Medulla oblongata (tissue), 1 donor: Measurements from ENCODE around the gene PRR36.
"Not testable (repeated sequence)": the region's sequence is repeated elsewhere in the genome, so short reads cannot be mapped to it uniquely, and the experiment has no call there.

ENCODE experiments used
- DNase-seq: peaks from one replicate; pipeline ENCODE4 v3.0.0-alpha.2; 2015; ENCODE audit errors: extremely low spot score

Gene PRR36

GRCh38 chr19:7899751-7900378 is 25.7 kb upstream of the PRR36 start:
- DNase-seq: no peak

- no peak for DNase-seq
Measured at GRCh38 chr19:7898967-7899366, 24.8 kb upstream of the PRR36 start.

GRCh38 chr19:7897292-7897691 is 23.1 kb upstream of the PRR36 start:
- no peak for DNase-seq

GRCh38 chr19:7895565-7895964 is 21.4 kb upstream of the PRR36 start:
- no peak for DNase-seq

GRCh38 chr19:7894612-7895309 is 20.6 kb upstream of the PRR36 start:
- DNase-seq: no peak

GRCh38 chr19:7893362-7894101 is 19.3 kb upstream of the PRR36 start:
- not testable (repeated sequence) for DNase-seq

- DNase-seq: no peak
Measured at GRCh38 chr19:7888826-7889217, 14.6 kb upstream of the PRR36 start.

- no peak for DNase-seq
Measured at GRCh38 chr19:7888145-7888825, 14.1 kb upstream of the PRR36 start, which contains the start of gene LRRC8E. Gene LRRC8E, plus strand, starts transcription at chr19:7888510. Its CDS starts 7,094 bp downstream, at chr19:7895604.

- DNase-seq: no peak
Measured at GRCh38 chr19:7887408-7888144, 13.4 kb upstream of the PRR36 start.

GRCh38 chr19:7885818-7886217 is 11.6 kb upstream of the PRR36 start:
- DNase-seq: no peak

- no peak for DNase-seq
Measured at GRCh38 chr19:7883796-7884570, 9.8 kb upstream of the PRR36 start.

- DNase-seq: no peak
Measured at GRCh38 chr19:7883105-7883504, 8.9 kb upstream of the PRR36 start.

GRCh38 chr19:7881910-7882309 is 7.7 kb upstream of the PRR36 start:
- DNase-seq: no peak

- DNase-seq: no peak
Measured at GRCh38 chr19:7879836-7880235, 5.6 kb upstream of the PRR36 start.

- no peak for DNase-seq
Measured at GRCh38 chr19:7879111-7879807, 5.1 kb upstream of the PRR36 start.

GRCh38 chr19:7877249-7877836 is 3.2 kb upstream of the PRR36 start:
- no peak for DNase-seq

- DNase-seq: no peak
Measured at GRCh38 chr19:7874897-7875273, 695 bp upstream of the PRR36 start.

- DNase-seq: no peak
Measured at GRCh38 chr19:7873304-7874075, 700 bp downstream of the PRR36 start.
